Measurements from ENCODE around the gene KIAA1671.

KIAA1671 gene

DNA sequence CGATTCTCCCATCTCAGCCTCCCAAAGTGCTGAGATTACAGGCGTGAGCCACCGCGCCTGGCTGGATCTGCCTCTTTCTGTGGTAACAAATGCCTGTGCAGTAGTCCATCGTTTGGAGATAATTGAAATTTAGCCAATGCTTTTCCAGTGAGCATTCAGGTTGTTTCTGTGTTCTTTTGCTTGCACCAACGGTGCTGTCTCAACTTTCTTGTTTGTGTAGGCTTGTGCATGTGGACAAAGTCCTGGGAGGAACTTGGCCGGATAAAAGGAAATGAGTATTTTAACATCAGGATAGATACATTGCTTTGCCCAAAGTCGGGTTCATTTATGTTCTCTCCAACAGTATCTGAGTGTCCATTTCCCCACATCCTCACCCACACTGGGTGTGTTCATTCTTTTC lies 85.7 kb downstream of the KIAA1671 start:
- Histone ChIP-seq H3K36me3 (ENCODE audit: control insufficient read depth in 1 of 2, insufficient read depth in 2 of 2, low read length in 2 of 2) (peaks cover 6 to 9% of the 10 kb centered on the region in 2 experiments), H2AK5ac (ENCODE audit: low read length) (no peak overlapping the region), H3K4me2 (ENCODE audit: low read length) (no peak overlapping the region), H3K9ac (ENCODE audit: low read length) (no peak overlapping the region), H3K4me3 (ENCODE audit: low read depth, low read length) (no peak overlapping the region), H3K4ac (ENCODE audit: low read depth, low read length) (no peak overlapping the region), H3K79me2 (ENCODE audit: control insufficient read depth, insufficient read depth, low read length, poor library complexity) (no peaks in the 10 kb centered on the region), H2BK120ac (ENCODE audit: insufficient read depth, low read length, poor library complexity) (no peak overlapping the region), H3K27ac (ENCODE audit: low read depth, low read length) (no peak overlapping the region), H4K91ac (ENCODE audit: low read depth, low read length) (no peak overlapping the region), H3K18ac (ENCODE audit: low read length) (no peak overlapping the region), H3K14ac (ENCODE audit: low read length) (no peak overlapping the region), H2BK12ac (ENCODE audit: low read length) (no peak overlapping the region), H3K27me3 (ENCODE audit: insufficient read depth, low read length) (no peaks in the 10 kb centered on the region), H3K9me3 (ENCODE audit: insufficient read depth, low read depth, low read length) (no peaks in the 10 kb centered on the region), H4K12ac (ENCODE audit: low read depth, low read length) (no peak overlapping the region), H3K4me1 (ENCODE audit: control insufficient read depth in 1 of 2, insufficient read depth in 2 of 2, low read length in 2 of 2) (no peaks in the 10 kb centered on the region), H2BK5ac (ENCODE audit: low read depth, low read length, poor library complexity) (no peak overlapping the region), H2AFZ (ENCODE audit: insufficient read depth, low read length, poor library complexity) (no peak overlapping the region), H4K8ac (ENCODE audit: low read depth, low read length) (no peak overlapping the region), H3K79me1 (ENCODE audit: low read length) (no peaks in the 10 kb centered on the region), H3K23ac (ENCODE audit: low read length) (no peak overlapping the region)
- no peak for DNase-seq
- no CpG with 5 or more reads among the region's 8 CpGs for WGBS (ENCODE audit: extremely low coverage, insufficient coverage, insufficient read length)

DNA sequence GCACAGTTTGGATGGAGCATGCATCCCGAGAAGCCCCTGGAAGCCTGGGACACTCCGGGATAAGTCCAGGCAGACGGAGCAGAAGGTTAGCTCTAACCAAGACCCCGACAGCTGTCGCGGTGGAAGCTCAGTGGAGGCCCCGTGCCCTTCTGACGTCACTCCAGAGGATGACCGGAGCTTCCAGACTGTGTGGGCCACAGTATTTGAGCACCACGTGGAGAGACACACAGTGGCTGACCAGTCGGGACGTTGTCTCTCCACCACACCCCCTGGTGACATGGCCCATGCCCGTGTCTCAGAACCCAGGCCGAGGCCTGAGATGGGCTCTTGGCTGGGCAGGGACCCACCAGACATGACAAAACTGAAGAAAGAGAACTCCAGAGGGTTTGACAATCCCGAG lies 86.3 kb downstream of the KIAA1671 start:
- no peak overlapping the region for H3K9ac ChIP-seq (ENCODE audit: low read length)
- no peak overlapping the region for H3K27ac ChIP-seq (ENCODE audit: low read depth, low read length)
- H3K79me2 ChIP-seq (ENCODE audit: control insufficient read depth, insufficient read depth, low read length, poor library complexity), result no peaks in the 10 kb centered on the region
- H4K12ac ChIP-seq (ENCODE audit: low read depth, low read length), result no peak overlapping the region
- no peak overlapping the region for H2BK120ac ChIP-seq (ENCODE audit: insufficient read depth, low read length, poor library complexity)
- no peak overlapping the region for H3K4ac ChIP-seq (ENCODE audit: low read depth, low read length)
- H3K14ac ChIP-seq (ENCODE audit: low read length), result no peak overlapping the region
- H3K27me3 ChIP-seq (ENCODE audit: insufficient read depth, low read length), result no peaks in the 10 kb centered on the region
- no peaks in the 10 kb centered on the region for H3K4me1 ChIP-seq (ENCODE audit: control insufficient read depth in 1 of 2, insufficient read depth in 2 of 2, low read length in 2 of 2)
- H3K79me1 ChIP-seq (ENCODE audit: low read length), result no peaks in the 10 kb centered on the region
- H4K8ac ChIP-seq (ENCODE audit: low read depth, low read length), result no peak overlapping the region
- H3K9me3 ChIP-seq (ENCODE audit: insufficient read depth, low read depth, low read length), result no peaks in the 10 kb centered on the region
- no peak overlapping the region for H2BK12ac ChIP-seq (ENCODE audit: low read length)
- H2AFZ ChIP-seq (ENCODE audit: insufficient read depth, low read length, poor library complexity), result no peak overlapping the region
- no peak overlapping the region for H3K4me3 ChIP-seq (ENCODE audit: low read depth, low read length)
- H3K23ac ChIP-seq (ENCODE audit: low read length), result no peak overlapping the region
- no peak overlapping the region for H4K91ac ChIP-seq (ENCODE audit: low read depth, low read length)
- H3K36me3 ChIP-seq (ENCODE audit: control insufficient read depth in 1 of 2, insufficient read depth in 2 of 2, low read length in 2 of 2), result peaks cover 6 to 9% of the 10 kb centered on the region in 2 experiments
- DNase-seq, result no peak
- H3K4me2 ChIP-seq (ENCODE audit: low read length), result no peak overlapping the region
- H2AK5ac ChIP-seq (ENCODE audit: low read length), result no peak overlapping the region
- H3K18ac ChIP-seq (ENCODE audit: low read length), result no peak overlapping the region
- no CpG with 5 or more reads among the region's 15 CpGs for whole genome bisulfite sequencing (ENCODE audit: extremely low coverage, insufficient coverage, insufficient read length)
- no peak overlapping the region for H2BK5ac ChIP-seq (ENCODE audit: low read depth, low read length, poor library complexity)

DNA sequence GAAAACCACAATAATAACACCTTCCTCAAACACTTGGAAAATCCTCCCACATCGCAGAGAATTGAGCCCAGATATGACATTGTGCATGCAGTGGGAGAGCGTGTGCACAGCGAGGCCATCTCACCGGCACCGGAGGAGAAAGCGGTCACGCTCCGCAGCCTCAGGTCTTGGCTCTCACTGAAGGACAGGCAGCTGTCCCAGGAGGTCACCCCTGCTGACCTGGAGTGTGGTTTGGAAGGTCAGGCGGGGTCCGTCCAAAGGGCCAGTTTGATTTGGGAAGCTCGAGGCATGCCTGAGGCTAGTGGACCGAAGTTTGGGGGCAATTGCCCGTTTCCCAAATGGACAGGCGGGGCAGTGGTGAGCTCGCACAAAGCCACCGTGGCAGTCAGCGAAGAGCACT lies 86.7 kb downstream of the KIAA1671 start:
- Histone ChIP-seq H2BK5ac (ENCODE audit: low read depth, low read length, poor library complexity) (no peak overlapping the region), H3K23ac (ENCODE audit: low read length) (no peak overlapping the region), H4K8ac (ENCODE audit: low read depth, low read length) (no peak overlapping the region), H3K79me1 (ENCODE audit: low read length) (no peaks in the 10 kb centered on the region), H3K36me3 (ENCODE audit: control insufficient read depth in 1 of 2, insufficient read depth in 2 of 2, low read length in 2 of 2) (peaks cover 6 to 9% of the 10 kb centered on the region in 2 experiments), H3K9me3 (ENCODE audit: insufficient read depth, low read depth, low read length) (no peaks in the 10 kb centered on the region), H3K4ac (ENCODE audit: low read depth, low read length) (no peak overlapping the region), H2BK12ac (ENCODE audit: low read length) (no peak overlapping the region), H3K4me2 (ENCODE audit: low read length) (no peak overlapping the region), H3K18ac (ENCODE audit: low read length) (no peak overlapping the region), H3K4me3 (ENCODE audit: low read depth, low read length) (no peak overlapping the region), H3K9ac (ENCODE audit: low read length) (no peak overlapping the region), H2AFZ (ENCODE audit: insufficient read depth, low read length, poor library complexity) (no peak overlapping the region), H3K79me2 (ENCODE audit: control insufficient read depth, insufficient read depth, low read length, poor library complexity) (no peaks in the 10 kb centered on the region), H2BK120ac (ENCODE audit: insufficient read depth, low read length, poor library complexity) (no peak overlapping the region), H2AK5ac (ENCODE audit: low read length) (no peak overlapping the region), H3K27ac (ENCODE audit: low read depth, low read length) (no peak overlapping the region), H3K27me3 (ENCODE audit: insufficient read depth, low read length) (no peaks in the 10 kb centered on the region), H3K4me1 (ENCODE audit: control insufficient read depth in 1 of 2, insufficient read depth in 2 of 2, low read length in 2 of 2) (no peaks in the 10 kb centered on the region), H4K91ac (ENCODE audit: low read depth, low read length) (no peak overlapping the region), H4K12ac (ENCODE audit: low read depth, low read length) (no peak overlapping the region), H3K14ac (ENCODE audit: low read length) (no peak overlapping the region)
- no peak for DNase-seq
- WGBS (ENCODE audit: extremely low coverage, insufficient coverage, insufficient read length), result no CpG with 5 or more reads among the region's 17 CpGs

DNA sequence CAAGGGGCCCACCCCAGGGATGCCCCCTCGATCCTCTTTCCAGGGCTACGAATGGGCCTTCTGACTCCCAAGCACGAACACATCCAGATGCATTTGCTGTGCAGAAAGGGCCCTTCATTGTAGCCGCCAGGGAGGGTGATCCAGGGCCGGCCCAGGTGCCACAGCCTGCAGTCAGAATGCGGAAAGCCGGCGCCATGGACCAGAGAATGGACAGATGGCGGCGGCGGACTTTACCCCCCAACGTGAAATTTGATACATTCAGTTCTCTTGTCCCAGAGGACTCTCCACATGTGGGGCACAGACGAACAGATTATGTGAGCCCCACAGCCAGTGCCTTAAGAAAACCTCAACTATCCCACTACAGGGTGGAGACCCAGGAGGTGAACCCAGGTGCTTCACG lies 87.2 kb downstream of the KIAA1671 start:
- Histone ChIP-seq H3K79me1 (ENCODE audit: low read length) (no peaks in the 10 kb centered on the region), H3K27ac (ENCODE audit: low read depth, low read length) (no peak overlapping the region), H3K4me2 (ENCODE audit: low read length) (no peak overlapping the region), H3K36me3 (ENCODE audit: control insufficient read depth in 1 of 2, insufficient read depth in 2 of 2, low read length in 2 of 2) (peaks cover 6 to 9% of the 10 kb centered on the region in 2 experiments), H3K4ac (ENCODE audit: low read depth, low read length) (no peak overlapping the region), H3K4me3 (ENCODE audit: low read depth, low read length) (no peak overlapping the region), H3K4me1 (ENCODE audit: control insufficient read depth in 1 of 2, insufficient read depth in 2 of 2, low read length in 2 of 2) (no peaks in the 10 kb centered on the region), H3K27me3 (ENCODE audit: insufficient read depth, low read length) (no peaks in the 10 kb centered on the region), H2BK120ac (ENCODE audit: insufficient read depth, low read length, poor library complexity) (no peak overlapping the region), H2BK5ac (ENCODE audit: low read depth, low read length, poor library complexity) (no peak overlapping the region), H2AK5ac (ENCODE audit: low read length) (no peak overlapping the region), H2AFZ (ENCODE audit: insufficient read depth, low read length, poor library complexity) (no peak overlapping the region), H3K14ac (ENCODE audit: low read length) (no peak overlapping the region), H3K79me2 (ENCODE audit: control insufficient read depth, insufficient read depth, low read length, poor library complexity) (no peaks in the 10 kb centered on the region), H4K91ac (ENCODE audit: low read depth, low read length) (no peak overlapping the region), H3K23ac (ENCODE audit: low read length) (no peak overlapping the region), H3K18ac (ENCODE audit: low read length) (no peak overlapping the region), H2BK12ac (ENCODE audit: low read length) (no peak overlapping the region), H4K8ac (ENCODE audit: low read depth, low read length) (no peak overlapping the region), H3K9me3 (ENCODE audit: insufficient read depth, low read depth, low read length) (no peaks in the 10 kb centered on the region), H3K9ac (ENCODE audit: low read length) (no peak overlapping the region), H4K12ac (ENCODE audit: low read depth, low read length) (no peak overlapping the region)
- no peak for DNase-seq
- no CpG with 5 or more reads among the region's 14 CpGs for WGBS (ENCODE audit: extremely low coverage, insufficient coverage, insufficient read length)
